Measurements from ENCODE around the gene APOBEC3G.
"Not testable (repeated sequence)": the region's sequence is repeated elsewhere in the genome, so short reads cannot be mapped to it uniquely, and the experiment has no call there.

DNA sequence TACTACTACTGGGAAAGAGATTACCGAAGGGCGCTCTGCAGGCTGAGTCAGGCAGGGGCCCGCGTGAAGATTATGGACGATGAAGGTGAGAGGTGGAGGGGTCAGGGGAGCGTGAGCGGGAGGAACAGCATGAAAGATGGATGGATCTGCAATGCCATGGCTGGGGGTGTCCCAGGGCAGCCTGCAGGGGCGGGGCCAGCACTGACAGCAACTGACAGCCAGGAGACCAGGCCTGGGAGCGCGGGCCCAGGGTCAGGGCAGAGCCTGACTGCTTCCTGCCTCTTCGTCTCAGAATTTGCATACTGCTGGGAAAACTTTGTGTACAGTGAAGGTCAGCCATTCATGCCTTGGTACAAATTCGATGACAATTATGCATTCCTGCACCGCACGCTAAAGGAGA is 31.9 kb upstream of the APOBEC3G start:
- TF ChIP-seq, protein P1, sequence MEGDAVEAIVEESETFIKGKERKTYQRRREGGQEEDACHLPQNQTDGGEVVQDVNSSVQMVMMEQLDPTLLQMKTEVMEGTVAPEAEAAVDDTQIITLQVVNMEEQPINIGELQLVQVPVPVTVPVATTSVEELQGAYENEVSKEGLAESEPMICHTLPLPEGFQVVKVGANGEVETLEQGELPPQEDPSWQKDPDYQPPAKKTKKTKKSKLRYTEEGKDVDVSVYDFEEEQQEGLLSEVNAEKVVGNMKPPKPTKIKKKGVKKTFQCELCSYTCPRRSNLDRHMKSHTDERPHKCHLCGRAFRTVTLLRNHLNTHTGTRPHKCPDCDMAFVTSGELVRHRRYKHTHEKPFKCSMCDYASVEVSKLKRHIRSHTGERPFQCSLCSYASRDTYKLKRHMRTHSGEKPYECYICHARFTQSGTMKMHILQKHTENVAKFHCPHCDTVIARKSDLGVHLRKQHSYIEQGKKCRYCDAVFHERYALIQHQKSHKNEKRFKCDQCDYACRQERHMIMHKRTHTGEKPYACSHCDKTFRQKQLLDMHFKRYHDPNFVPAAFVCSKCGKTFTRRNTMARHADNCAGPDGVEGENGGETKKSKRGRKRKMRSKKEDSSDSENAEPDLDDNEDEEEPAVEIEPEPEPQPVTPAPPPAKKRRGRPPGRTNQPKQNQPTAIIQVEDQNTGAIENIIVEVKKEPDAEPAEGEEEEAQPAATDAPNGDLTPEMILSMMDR (IDR thresholded peaks at IDR 0.05), result not testable (repeated sequence)
- not testable (repeated sequence) for TF ChIP-seq EZH2 (IDR thresholded peaks at IDR 0.05; ENCODE audit: borderline replicate concordance, insufficient read depth, low read depth, low read length, poor library complexity, severe bottlenecking)
